Fibroblast of mammary gland (primary cell): ENCODE data around the gene LPO.
A peak's percentile ranks its signal among the peaks of the same experiment; 100 is the strongest.

Experiments used
- DNase-seq: peaks from one replicate; pipeline ENCODE4 v3.0.0-alpha.2; 2010; ENCODE audit warnings: low read depth
- H3K4me3 ChIP-seq: 2 replicates; pipeline ENCODE4 v1.5.1; 2011; ENCODE audit warnings: low read depth, mild to moderate bottlenecking, low read length, moderate library complexity; ENCODE audit not compliant: control insufficient read depth
- TF ChIP-seq, protein P1 (sequence below): conservative IDR thresholded peaks from 2 replicates; pipeline ENCODE4 v1.5.1; 2011; ENCODE audit warnings: low read depth, low read length, inconsistent platforms; ENCODE audit not compliant: control insufficient read depth, insufficient read depth

Gene LPO

DNA sequence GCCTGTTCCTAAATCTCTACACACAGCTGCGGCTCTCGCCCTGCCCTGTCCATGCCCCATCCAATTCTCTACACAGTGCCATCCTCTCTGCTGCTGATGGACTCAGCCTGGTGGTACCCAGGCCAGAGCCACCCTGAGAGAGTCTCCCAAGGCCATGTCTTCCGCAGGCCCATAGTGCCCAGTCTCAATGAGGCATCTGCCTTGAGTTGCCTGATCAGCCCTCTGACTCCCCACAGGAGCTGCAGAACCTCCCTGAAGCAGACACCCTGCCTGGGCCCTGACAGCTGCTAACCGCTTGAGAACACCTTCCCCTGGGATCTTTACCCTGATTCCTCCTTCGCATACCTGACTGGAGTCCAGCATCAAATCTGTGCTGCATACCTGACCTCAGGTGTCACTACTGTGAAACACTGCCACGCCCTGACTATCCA is 76.9 kb downstream of the LPO start:
- DNase-seq: no peak
- no peak overlapping the region for H3K4me3 ChIP-seq
- TF ChIP-seq, protein P1, sequence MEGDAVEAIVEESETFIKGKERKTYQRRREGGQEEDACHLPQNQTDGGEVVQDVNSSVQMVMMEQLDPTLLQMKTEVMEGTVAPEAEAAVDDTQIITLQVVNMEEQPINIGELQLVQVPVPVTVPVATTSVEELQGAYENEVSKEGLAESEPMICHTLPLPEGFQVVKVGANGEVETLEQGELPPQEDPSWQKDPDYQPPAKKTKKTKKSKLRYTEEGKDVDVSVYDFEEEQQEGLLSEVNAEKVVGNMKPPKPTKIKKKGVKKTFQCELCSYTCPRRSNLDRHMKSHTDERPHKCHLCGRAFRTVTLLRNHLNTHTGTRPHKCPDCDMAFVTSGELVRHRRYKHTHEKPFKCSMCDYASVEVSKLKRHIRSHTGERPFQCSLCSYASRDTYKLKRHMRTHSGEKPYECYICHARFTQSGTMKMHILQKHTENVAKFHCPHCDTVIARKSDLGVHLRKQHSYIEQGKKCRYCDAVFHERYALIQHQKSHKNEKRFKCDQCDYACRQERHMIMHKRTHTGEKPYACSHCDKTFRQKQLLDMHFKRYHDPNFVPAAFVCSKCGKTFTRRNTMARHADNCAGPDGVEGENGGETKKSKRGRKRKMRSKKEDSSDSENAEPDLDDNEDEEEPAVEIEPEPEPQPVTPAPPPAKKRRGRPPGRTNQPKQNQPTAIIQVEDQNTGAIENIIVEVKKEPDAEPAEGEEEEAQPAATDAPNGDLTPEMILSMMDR: no peak

DNA sequence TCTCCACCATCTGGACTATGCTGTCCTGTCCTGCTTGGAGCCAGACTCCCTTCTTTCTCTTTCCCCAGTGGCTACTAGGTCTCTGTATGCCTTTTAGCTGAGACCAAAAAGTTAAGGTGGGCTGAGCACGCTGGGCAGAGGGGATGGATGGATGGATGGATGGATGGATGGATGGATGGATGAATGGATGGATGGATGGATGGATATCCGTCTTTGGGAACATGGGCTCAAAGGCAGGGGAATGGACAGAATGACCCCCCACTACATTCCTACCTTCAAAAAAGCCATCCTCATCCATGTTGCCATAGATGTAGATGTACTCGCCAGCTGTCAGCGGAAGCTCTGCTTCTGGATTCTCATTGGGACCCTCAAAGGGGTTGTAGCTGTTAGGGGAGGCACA is 77.4 kb downstream of the LPO start:
- TF ChIP-seq, protein P1: no peak
- H3K4me3 ChIP-seq: no peak overlapping the region
- DNase-seq: no peak

DNA sequence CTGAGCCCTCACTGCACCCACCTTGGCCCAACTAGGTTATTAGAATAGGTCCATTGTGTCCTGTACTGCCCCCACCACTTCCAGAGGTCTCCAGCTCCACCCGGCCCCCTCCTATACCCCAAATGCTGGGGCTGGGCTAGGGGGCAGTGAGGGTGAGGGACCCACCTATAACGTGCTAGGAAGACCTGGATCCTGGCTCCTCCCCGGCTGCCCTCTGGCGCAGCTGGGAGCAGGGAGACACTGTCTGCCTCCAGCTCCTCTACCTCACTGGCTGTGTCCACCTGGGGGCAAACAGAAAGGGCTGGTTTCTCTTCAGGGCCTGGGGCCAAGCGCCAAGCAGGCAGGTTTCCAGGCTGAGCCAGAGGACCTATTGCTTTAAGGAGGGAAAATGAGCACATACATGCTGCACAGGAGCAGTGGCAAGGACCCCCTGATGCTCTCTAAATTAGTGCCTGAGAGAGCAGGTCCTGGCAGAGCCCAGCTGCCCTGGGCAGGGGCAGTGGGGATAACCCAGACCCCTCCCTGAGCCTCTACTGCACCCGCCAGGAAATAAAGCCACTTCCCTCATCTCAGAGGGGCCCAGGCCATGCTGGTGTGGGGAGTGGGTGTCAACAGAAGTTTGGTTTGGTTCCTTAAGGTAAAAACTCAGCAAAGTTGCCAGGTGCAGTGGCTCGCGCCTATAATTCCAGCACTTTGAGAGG is 78.0 kb downstream of the LPO start:
- TF ChIP-seq, protein P1: no peak
- H3K4me3 ChIP-seq: no peak overlapping the region
- no peak for DNase-seq

DNA sequence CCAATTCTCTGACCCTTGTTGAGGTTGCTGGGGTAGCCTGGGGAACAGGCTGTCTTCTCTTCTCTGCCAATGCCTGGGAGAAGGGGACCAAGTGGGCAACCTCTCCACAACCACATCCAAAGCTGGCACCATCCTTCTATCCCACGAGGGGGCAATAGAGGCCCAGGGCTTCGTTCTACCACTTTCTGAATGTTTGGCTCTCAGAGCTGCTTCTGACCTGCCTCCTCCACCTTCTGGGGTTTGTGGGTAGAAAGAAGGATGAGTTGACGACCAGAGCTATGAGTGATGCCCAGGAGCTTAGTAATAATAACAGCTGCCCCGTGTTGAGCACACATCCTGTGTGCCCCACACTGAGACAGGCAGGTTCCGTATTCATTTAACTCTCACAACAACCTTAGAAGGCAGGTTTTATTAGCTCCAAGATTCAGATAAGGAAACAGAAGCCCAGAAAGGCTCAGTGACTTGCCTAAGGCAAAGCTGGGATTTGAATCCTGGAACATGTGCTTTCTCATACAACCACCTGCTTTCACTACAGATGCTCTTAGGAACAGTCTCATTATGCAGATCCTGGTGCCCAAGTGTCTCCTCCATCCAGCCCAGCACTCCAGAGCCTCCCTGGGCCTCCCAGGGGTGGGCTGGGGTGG is 79.2 kb downstream of the LPO start:
- DNase-seq: peak; percentile 57
- H3K4me3 ChIP-seq: no peak overlapping the region
- TF ChIP-seq, protein P1: peak; percentile 64

DNA sequence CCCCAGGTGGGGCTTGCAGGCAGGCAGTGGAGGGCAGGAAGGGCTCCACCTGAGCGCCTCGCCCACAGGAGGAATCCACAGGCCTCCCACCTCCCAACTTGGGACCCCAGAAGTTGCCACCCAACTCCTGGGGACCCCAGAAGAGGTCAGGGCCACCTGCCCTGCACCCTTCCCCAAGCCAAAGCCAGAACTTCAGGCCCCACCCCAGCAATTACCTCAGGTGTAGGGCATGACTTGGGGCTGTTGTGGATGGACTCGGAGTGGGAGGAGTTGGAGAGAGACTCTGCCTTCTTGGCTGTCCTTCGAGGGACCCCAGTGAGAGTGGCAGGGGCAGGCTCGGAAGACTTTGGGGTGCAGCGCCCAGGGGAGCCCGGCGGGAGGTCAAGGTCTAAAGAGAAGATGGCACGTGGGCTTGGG is 79.7 kb downstream of the LPO start:
- DNase-seq: no peak
- TF ChIP-seq, protein P1: no peak
- H3K4me3 ChIP-seq: no peak overlapping the region
